LNCAP (cell line): Measurements from ENCODE around the gene SRRM5.

Experiments used
- TF ChIP-seq, protein P1 (sequence below): fragments of 450-650 bp; IDR thresholded peaks from 2 replicates; pipeline ENCODE4 v1.5.1; 2017; ENCODE audit warnings: mild to moderate bottlenecking

The SRRM5 gene

DNA sequence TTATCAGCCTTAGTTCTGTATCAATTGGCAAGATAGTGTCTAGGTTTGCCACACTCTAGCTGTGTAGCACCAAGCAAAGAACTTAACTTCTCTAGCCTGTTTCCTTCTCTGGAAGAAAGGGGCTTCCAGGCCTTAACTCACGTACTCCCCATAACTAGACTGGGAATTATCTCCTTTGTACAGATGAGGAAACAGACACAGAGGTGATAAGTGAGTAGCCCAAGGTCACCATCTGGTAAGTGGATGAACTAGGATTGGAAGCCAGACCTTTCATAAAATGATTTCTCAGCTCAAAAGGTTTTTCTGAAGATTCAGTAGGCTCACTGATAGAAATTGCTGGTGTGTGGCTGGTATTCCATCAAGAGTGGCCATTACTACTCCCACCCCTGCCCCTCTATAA lies 4.4 kb downstream of the SRRM5 start:
- TF ChIP-seq, protein P1, sequence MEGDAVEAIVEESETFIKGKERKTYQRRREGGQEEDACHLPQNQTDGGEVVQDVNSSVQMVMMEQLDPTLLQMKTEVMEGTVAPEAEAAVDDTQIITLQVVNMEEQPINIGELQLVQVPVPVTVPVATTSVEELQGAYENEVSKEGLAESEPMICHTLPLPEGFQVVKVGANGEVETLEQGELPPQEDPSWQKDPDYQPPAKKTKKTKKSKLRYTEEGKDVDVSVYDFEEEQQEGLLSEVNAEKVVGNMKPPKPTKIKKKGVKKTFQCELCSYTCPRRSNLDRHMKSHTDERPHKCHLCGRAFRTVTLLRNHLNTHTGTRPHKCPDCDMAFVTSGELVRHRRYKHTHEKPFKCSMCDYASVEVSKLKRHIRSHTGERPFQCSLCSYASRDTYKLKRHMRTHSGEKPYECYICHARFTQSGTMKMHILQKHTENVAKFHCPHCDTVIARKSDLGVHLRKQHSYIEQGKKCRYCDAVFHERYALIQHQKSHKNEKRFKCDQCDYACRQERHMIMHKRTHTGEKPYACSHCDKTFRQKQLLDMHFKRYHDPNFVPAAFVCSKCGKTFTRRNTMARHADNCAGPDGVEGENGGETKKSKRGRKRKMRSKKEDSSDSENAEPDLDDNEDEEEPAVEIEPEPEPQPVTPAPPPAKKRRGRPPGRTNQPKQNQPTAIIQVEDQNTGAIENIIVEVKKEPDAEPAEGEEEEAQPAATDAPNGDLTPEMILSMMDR = no peak

DNA sequence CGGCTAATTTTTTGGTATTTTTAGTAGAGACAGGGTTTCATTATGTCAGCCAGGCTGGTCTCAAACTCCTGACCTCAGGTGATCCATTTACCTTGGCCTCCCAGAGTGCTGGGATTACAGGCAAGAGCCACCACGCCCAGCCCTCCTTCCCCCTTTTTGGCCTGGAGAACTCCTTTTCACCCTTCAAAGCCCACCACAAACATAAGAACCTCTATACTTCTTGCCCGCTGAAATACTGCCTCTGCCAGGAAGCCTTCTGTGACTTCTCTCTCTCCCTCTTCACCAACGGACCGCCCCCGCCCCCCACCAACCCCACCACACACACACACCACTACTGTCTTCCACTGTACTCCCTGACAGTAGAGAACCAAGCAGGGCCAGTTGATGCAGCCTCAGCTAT lies 5.1 kb downstream of the SRRM5 start:
- TF ChIP-seq, protein P1 = no peak

DNA sequence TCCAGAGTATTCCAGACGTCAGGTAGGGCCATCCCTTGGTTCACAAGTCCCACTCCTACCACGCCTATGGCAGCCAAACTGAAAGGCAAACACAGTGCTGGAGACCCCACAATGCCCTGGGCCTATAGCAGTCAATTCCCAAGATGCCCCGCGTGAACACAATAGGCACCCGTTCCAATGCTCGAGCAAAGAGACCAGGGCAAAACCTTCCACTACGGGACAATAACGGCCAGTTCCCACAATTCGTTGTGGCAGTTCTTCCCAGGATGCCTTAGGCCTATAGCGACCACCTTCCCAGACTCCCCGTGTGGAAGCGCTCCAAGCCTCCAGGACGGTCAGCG lies 7.0 kb downstream of the SRRM5 start:
- TF ChIP-seq, protein P1 = no peak

DNA sequence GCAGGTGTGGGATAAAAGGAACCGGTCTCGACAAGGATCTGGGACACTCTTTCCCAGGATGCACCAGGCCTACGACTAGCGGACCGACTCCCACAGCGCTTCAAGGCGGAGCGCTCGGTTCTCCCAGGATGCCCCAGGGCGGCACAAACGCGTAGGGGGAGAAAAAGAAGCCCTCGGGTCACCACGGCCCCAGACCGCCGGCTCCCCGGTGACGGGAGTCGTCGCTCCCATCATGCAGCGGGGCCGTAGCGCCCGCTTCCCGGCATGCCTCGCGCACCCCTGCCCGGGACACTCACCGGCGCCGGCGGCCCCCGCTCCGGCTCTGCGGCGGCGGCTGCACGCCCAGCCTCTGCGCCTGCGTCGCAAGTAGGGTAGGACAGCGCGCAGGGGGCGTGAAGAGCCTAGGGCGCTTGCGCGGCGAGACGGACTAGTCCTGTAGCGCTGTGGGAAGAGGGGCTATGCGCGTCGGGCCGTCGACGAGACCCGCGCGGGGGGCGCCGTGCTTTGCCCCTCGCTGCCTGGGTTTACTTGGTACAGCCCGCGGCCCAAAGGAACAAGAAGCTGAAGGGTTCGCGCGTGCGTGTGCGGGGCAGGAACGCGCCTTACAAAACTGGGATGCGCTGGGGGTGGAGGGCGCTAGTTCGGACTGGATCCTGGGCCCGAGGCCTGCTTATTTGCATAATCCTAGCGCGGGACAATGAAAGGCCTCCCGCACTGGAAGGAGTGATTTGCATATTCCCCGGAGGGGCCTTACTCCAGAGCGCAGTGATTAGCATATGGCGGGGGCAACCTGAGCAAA lies 7.6 kb downstream of the SRRM5 start, which contains the start of gene ZNF428:
TSS of gene ZNF428 (minus strand) at position 368 of the 799 bp plus-strand sequence. CDS start 5,325 bp downstream, outside the sequence.
- TF ChIP-seq, protein P1 = no peak

DNA sequence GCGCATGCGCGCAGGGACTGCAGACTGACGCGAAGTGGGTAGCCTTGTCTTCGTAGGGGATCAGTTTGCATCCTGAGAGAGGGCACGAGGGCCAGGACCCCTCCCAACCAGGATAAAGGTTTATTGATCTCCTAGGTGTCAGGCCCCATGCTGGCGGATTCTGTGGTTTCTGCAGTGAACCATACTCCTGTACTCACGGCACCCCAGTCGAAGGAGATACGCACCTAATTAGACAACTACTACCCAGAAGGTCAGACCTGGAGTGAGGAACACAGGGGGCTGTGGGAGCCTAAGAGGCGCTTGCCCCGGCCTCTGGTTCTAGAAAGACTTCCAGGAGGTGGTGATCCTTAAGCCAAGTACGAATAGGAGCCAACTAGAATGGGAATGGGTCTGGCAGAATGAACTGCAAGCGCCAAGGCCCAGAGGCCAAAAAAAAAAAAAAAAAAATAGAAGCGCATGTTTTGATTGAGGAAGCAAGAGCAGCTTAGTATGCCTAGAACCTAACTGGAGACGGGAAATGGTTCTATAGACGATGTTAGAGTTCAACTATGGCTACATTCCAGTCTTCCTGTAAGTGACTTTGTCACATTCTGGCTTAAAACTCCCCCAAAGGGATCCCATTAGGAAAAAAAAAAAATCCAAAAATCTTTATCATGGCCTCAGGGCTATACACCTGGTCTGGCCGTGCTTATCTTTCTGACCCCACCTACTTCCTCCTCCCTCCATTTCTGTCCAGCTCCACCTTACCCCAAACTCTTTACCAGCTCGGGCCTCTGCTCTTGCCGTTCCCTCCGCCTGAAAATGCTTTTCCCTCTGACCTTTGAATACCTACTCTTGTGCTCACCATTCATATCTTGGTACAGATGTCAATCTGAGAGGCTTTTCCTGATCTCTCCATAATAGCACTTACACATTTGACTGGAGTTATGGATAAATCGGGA lies 8.4 kb downstream of the SRRM5 start:
- TF ChIP-seq, protein P1 = no peak

DNA sequence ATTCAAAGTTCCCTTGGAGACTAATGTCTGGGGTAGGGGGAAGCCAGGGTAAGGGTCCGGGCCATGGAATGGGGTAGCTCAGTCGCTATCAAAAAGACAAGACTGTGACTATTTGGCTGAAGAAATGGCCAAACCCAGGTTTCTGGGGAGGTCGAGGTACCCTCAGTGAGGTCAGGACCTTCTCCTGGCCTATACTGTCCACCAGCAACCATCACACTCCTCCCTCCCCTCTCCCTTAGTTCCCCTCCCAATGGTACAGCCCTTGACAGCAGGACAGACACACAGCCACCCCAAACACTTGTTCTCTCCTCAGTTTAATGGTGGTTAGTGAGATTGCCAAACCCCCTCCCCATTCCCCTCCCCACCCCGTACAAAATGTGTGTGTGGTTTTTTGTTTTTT lies 10.2 kb downstream of the SRRM5 start:
- TF ChIP-seq, protein P1 = no peak

DNA sequence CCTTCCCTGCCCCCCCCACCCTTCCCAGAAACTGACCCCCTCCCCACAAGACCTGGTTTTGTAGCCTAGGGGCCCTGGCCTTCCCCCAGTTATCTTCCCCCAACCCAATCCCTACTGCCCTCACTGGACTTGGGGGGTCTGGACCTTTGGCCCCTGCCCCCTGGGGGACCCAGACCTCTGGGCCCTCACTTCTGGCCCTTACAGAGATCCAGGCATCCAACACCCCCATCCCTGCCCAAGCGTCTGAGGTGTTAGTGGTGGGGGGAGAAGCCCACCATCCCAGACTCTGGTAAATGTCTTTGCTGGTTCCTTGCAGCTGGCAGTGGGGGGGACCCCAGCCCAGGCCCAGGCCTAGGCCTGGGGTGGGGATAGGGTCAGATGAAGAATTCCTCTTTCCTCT lies 11.1 kb downstream of the SRRM5 start:
- TF ChIP-seq, protein P1 = no peak
